ENCODE results near the gene BCAS1.

Gene BCAS1

GRCh38 chr20:54047048-54047447, 23.3 kb downstream of the BCAS1 start:
- DNase-seq = no peak

- no peak for DNase-seq
Observed at GRCh38 chr20:54044156-54044555, 26.2 kb downstream of the BCAS1 start.

GRCh38 chr20:54043076-54043967, 27.1 kb downstream of the BCAS1 start:
- DNase-seq = no peak

GRCh38 chr20:54042021-54042420, 28.4 kb downstream of the BCAS1 start:
- DNase-seq = no peak

GRCh38 chr20:54041336-54041735, 29.1 kb downstream of the BCAS1 start:
- DNase-seq = no peak

- DNase-seq = no peak
Observed at GRCh38 chr20:54040531-54040930, 29.9 kb downstream of the BCAS1 start.

GRCh38 chr20:54038961-54039360, 31.4 kb downstream of the BCAS1 start:
- DNase-seq = no peak

- DNase-seq = no peak
Observed at GRCh38 chr20:54037525-54037924, 32.9 kb downstream of the BCAS1 start.

GRCh38 chr20:54029643-54030042, 40.8 kb downstream of the BCAS1 start:
- DNase-seq = no peak

- DNase-seq = no peak
Observed at GRCh38 chr20:54029176-54029575, 41.2 kb downstream of the BCAS1 start.

GRCh38 chr20:54028276-54029011, 42.0 kb downstream of the BCAS1 start:
- no peak for DNase-seq

- no peak for DNase-seq
Observed at GRCh38 chr20:54027704-54028103, 42.7 kb downstream of the BCAS1 start.

- no peak for DNase-seq
Observed at GRCh38 chr20:54026295-54027064, 43.9 kb downstream of the BCAS1 start.

GRCh38 chr20:54025251-54025771, 45.1 kb downstream of the BCAS1 start:
- DNase-seq = no peak

GRCh38 chr20:54023406-54023805, 47.0 kb downstream of the BCAS1 start:
- no peak for DNase-seq

GRCh38 chr20:54021446-54022235, 48.8 kb downstream of the BCAS1 start:
- no peak for DNase-seq

- no peak for DNase-seq
Observed at GRCh38 chr20:54020868-54021267, 49.5 kb downstream of the BCAS1 start.

- DNase-seq = no peak
Observed at GRCh38 chr20:54020348-54020747, 50.0 kb downstream of the BCAS1 start.

- no peak for DNase-seq
Observed at GRCh38 chr20:54019585-54019984, 50.8 kb downstream of the BCAS1 start.

- no peak for DNase-seq
Observed at GRCh38 chr20:54019127-54019526, 51.3 kb downstream of the BCAS1 start.

GRCh38 chr20:54017846-54018245, 52.5 kb downstream of the BCAS1 start:
- no peak for DNase-seq

GRCh38 chr20:54015496-54015895, 54.9 kb downstream of the BCAS1 start:
- no peak for DNase-seq
